Amniotic stem cell (primary cell): ENCODE results near the gene GPM6B.

Experiments
- DNase-seq: peaks from one replicate; lab custom pipeline; 2025; lab: John Stamatoyannopoulos, UW

GPM6B gene

GRCh38 chrX:13824746-13825145, 7.9 kb upstream of the GPM6B start:
- no peak for DNase-seq

- no peak for DNase-seq
Measured at GRCh38 chrX:13821738-13822137, 4.8 kb upstream of the GPM6B start.

- no peak for DNase-seq
Measured at GRCh38 chrX:13816176-13816575, 717 bp downstream of the GPM6B start.

GRCh38 chrX:13815664-13816063, 1.2 kb downstream of the GPM6B start:
- no peak for DNase-seq

- no peak for DNase-seq
Measured at GRCh38 chrX:13808865-13809264, 8.0 kb downstream of the GPM6B start.

- no peak for DNase-seq
Measured at GRCh38 chrX:13808293-13808692, 8.6 kb downstream of the GPM6B start.

GRCh38 chrX:13805241-13805640, 11.7 kb downstream of the GPM6B start:
- no peak for DNase-seq

- DNase-seq, result no peak
Measured at GRCh38 chrX:13803116-13803515, 13.8 kb downstream of the GPM6B start.

GRCh38 chrX:13798184-13798583, 18.7 kb downstream of the GPM6B start:
- DNase-seq, result no peak

GRCh38 chrX:13797512-13797911, 19.4 kb downstream of the GPM6B start:
- no peak for DNase-seq

- no peak for DNase-seq
Measured at GRCh38 chrX:13794417-13794816, 22.5 kb downstream of the GPM6B start.

- no peak for DNase-seq
Measured at GRCh38 chrX:13793897-13794296, 23.0 kb downstream of the GPM6B start.

- no peak for DNase-seq
Measured at GRCh38 chrX:13791559-13791958, 25.3 kb downstream of the GPM6B start.

GRCh38 chrX:13791145-13791544, 25.7 kb downstream of the GPM6B start:
- no peak for DNase-seq

GRCh38 chrX:13790206-13791131, 26.4 kb downstream of the GPM6B start:
- DNase-seq, result no peak

GRCh38 chrX:13786048-13786447, 30.8 kb downstream of the GPM6B start:
- DNase-seq, result no peak

GRCh38 chrX:13780868-13781427, 35.9 kb downstream of the GPM6B start:
- DNase-seq, result no peak

- DNase-seq, result no peak
Measured at GRCh38 chrX:13778916-13779315, 38.0 kb downstream of the GPM6B start.

- DNase-seq, result no peak
Measured at GRCh38 chrX:13776387-13776786, 40.5 kb downstream of the GPM6B start.

GRCh38 chrX:13775837-13776236, 41.1 kb downstream of the GPM6B start:
- DNase-seq, result no peak

GRCh38 chrX:13774696-13775095, 42.2 kb downstream of the GPM6B start:
- no peak for DNase-seq

- DNase-seq, result no peak
Measured at GRCh38 chrX:13770013-13770535, 46.8 kb downstream of the GPM6B start.

GRCh38 chrX:13768939-13769338, 48.0 kb downstream of the GPM6B start:
- no peak for DNase-seq
